ENCODE data around the gene FRRS1L. TPM values are rescaled to one million over a fixed set of nuclear protein-coding genes. Genes with fewer than 3 reads are reported as not detected.
A peak's percentile ranks its signal among the peaks of the same experiment; 100 is the strongest.

FRRS1L gene
- total RNA-seq, 1 donor from 2014 or later: not detected

- Histone ChIP-seq H3K36me3 (ENCODE audit: control insufficient read depth, insufficient read depth, low read length) (no peaks in the 10 kb centered on the region), H3K4me3 (ENCODE audit: low read depth, low read length) (no peak overlapping the region), H3K27me3 (ENCODE audit: control insufficient read depth, insufficient read depth, low read length) (peaks cover 2% of the 10 kb centered on the region)
- FAIRE-seq (no peak), DNase-seq (ENCODE audit: low read depth) (no peak)
- TF ChIP-seq CTCF (IDR thresholded peaks at IDR 0.05; ENCODE audit: insufficient read depth, low read length, severe bottlenecking): no peak
These were observed 17.3 kb downstream of the FRRS1L start for GRCh38 chr9:109149722-109150121.

- H3K36me3 ChIP-seq (ENCODE audit: control insufficient read depth, insufficient read depth, low read length): no peaks in the 10 kb centered on the region
- FAIRE-seq: no peak
- H3K4me3 ChIP-seq (ENCODE audit: low read depth, low read length): no peak overlapping the region
- no peak for TF ChIP-seq CTCF (IDR thresholded peaks at IDR 0.05; ENCODE audit: insufficient read depth, low read length, severe bottlenecking)
- DNase-seq (ENCODE audit: low read depth): peak; percentile 10
- peaks cover 2% of the 10 kb centered on the region for H3K27me3 ChIP-seq (ENCODE audit: control insufficient read depth, insufficient read depth, low read length)
These were observed 18.0 kb downstream of the FRRS1L start for GRCh38 chr9:109149089-109149488.

- no peak for DNase-seq (ENCODE audit: low read depth)
- FAIRE-seq: no peak
- no peak for TF ChIP-seq CTCF (IDR thresholded peaks at IDR 0.05; ENCODE audit: insufficient read depth, low read length, severe bottlenecking)
- no peaks in the 10 kb centered on the region for H3K36me3 ChIP-seq (ENCODE audit: control insufficient read depth, insufficient read depth, low read length)
- peaks cover 2% of the 10 kb centered on the region for H3K27me3 ChIP-seq (ENCODE audit: control insufficient read depth, insufficient read depth, low read length)
- no peak overlapping the region for H3K4me3 ChIP-seq (ENCODE audit: low read depth, low read length)
These were observed 22.0 kb downstream of the FRRS1L start for GRCh38 chr9:109145051-109145450.

- Histone ChIP-seq H3K4me3 (ENCODE audit: low read depth, low read length) (no peak overlapping the region), H3K27me3 (ENCODE audit: control insufficient read depth, insufficient read depth, low read length) (peaks cover 2% of the 10 kb centered on the region), H3K36me3 (ENCODE audit: control insufficient read depth, insufficient read depth, low read length) (no peaks in the 10 kb centered on the region)
- DNase-seq (ENCODE audit: low read depth) (peak; percentile 50), FAIRE-seq (no peak)
- TF ChIP-seq CTCF (IDR thresholded peaks at IDR 0.05; ENCODE audit: insufficient read depth, low read length, severe bottlenecking): peak; percentile 47
These were observed 23.0 kb downstream of the FRRS1L start for GRCh38 chr9:109143881-109144562.

GRCh38 chr9:109141375-109141774 is 25.7 kb downstream of the FRRS1L start:
- Histone ChIP-seq H3K27me3 (ENCODE audit: control insufficient read depth, insufficient read depth, low read length) (no peaks in the 10 kb centered on the region), H3K4me3 (ENCODE audit: low read depth, low read length) (no peak overlapping the region), H3K36me3 (ENCODE audit: control insufficient read depth, insufficient read depth, low read length) (no peaks in the 10 kb centered on the region)
- no peak for TF ChIP-seq CTCF (IDR thresholded peaks at IDR 0.05; ENCODE audit: insufficient read depth, low read length, severe bottlenecking)
- DNase-seq (ENCODE audit: low read depth) (no peak), FAIRE-seq (no peak)

GRCh38 chr9:109139851-109140250 is 27.2 kb downstream of the FRRS1L start:
- Histone ChIP-seq H3K36me3 (ENCODE audit: control insufficient read depth, insufficient read depth, low read length) (no peaks in the 10 kb centered on the region), H3K27me3 (ENCODE audit: control insufficient read depth, insufficient read depth, low read length) (no peaks in the 10 kb centered on the region), H3K4me3 (ENCODE audit: low read depth, low read length) (no peak overlapping the region)
- DNase-seq (ENCODE audit: low read depth) (peak; percentile 59), FAIRE-seq (peak; percentile 18)
- TF ChIP-seq CTCF (IDR thresholded peaks at IDR 0.05; ENCODE audit: insufficient read depth, low read length, severe bottlenecking): no peak

Measured in bronchial epithelial cell (primary cell).